ENCODE data around the gene LAMB4.

LAMB4 gene

DNA sequence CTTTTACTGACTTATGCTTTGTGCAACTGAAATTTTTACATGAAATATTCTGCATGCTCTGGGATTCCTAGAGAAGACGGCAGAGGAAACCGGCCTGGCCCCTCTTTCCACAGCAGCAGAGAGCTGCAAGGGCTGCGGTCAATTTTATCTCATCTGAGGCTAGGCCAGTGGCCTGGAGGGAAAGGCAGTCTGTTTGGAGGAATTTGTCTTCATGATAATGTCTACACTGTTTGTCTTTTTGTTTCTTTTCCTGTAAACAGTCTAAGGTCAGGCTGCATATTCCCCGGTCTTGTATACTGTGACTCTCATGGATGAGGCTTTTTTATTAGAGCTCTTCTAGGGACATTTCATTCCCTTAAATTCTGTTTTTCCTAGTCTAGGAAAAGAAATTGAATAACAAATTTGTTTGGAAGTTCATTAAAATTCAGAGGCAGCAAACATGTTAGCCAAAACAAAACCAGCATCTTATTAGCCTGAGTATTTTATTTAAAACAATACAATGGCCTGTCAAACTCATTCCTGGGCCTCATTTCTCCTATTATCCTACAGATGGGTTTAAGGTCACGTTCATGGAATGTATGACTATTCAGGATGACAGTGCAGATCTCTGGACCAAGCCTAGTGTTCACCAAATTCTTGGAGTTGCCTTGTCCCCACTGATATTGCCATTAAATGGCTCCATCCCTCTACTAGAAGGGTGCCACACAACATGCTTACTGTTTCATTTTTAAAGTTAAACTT is 26.4 kb downstream of the LAMB4 start:
- Mint-ChIP-seq H3K9me3 (no peaks in the 10 kb centered on the region), H3K4me3 (no peak overlapping the region), H3K27ac (no peak overlapping the region), H3K27me3 (ENCODE audit: low read depth) (peaks cover 8% of the 10 kb centered on the region), H3K36me3 (ENCODE audit: low read depth) (no peaks in the 10 kb centered on the region), H3K4me1 (ENCODE audit: low read depth) (no peaks in the 10 kb centered on the region)

DNA sequence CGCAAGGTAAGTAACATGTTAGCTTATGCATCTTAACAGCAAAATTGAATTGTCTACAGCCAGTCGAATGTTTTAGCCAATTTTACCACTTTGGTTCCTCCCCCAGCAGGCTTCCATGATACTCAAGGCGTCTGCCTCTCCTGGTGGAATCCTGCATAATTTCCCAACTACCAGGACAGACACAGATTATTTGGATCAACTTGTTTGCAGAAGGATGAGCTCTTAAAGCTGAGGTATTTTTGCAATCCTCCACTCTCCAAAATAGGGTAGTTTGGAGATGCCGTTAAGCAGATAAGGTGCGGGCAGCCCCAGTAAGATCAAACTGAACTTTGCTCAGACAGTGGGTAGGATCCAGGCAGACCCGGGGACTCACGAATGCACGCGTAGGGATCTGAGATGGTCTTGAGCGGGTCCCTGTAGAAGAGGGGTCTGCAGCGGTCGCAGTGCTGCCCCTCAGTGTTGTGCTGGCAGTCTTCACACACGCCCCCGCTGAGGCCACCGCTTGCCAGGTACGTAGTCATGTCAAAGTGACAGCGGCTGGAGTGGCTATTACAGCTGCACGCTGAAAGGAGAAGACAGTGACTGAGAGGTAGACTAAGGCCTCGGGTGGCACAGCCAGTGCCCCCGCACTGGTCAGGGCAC is 27.4 kb downstream of the LAMB4 start:
- H3K9me3 Mint-ChIP-seq, result no peaks in the 10 kb centered on the region
- H3K36me3 Mint-ChIP-seq (ENCODE audit: low read depth), result no peaks in the 10 kb centered on the region
- no peaks in the 10 kb centered on the region for H3K4me1 Mint-ChIP-seq (ENCODE audit: low read depth)
- no peak overlapping the region for H3K4me3 Mint-ChIP-seq
- H3K27me3 Mint-ChIP-seq (ENCODE audit: low read depth), result peaks cover 10% of the 10 kb centered on the region
- no peak overlapping the region for H3K27ac Mint-ChIP-seq

DNA sequence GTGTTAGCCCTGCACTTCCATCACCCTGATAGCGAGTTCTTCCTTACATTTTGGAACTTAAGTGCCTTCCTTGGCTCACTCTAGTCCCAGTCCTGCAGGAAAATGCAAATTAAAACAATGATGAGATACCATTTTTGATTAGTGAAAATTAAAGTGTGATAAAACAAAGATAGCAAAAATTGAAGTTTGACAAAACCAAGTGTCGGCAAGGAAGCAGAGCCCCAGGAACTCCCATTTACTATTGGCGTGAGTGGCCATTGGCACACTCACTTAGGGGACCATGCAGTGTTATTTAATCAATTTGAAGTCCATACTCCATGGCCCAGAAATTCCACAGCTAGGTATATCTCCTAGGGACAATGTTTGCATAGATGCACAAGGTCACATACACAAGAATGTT is 28.4 kb downstream of the LAMB4 start:
- Mint-ChIP-seq H3K9me3 (no peaks in the 10 kb centered on the region), H3K4me3 (no peak overlapping the region), H3K4me1 (ENCODE audit: low read depth) (no peaks in the 10 kb centered on the region), H3K36me3 (ENCODE audit: low read depth) (no peaks in the 10 kb centered on the region), H3K27ac (no peak overlapping the region), H3K27me3 (ENCODE audit: low read depth) (peaks cover 10% of the 10 kb centered on the region)

DNA sequence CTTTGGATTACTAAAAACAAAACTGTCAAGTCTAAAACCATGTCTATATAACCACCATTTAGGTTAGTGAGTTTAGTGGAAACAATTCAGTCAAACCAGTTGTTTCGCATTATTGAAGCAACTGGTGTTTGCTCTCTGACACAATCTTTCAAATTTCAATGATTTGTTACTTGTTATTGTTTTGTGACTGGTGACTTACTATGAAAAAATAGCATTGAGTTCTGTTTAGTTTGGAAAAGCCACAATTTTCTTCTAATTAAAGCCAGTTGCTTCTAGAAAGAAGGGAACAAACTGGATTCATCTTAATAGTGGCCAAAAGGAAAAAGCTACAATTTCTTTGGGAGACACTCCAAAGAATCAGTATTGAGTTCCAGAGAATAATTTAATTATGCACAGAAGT is 30.4 kb downstream of the LAMB4 start:
- H3K27me3 Mint-ChIP-seq (ENCODE audit: low read depth), result peaks cover 13% of the 10 kb centered on the region
- H3K4me3 Mint-ChIP-seq, result no peak overlapping the region
- H3K27ac Mint-ChIP-seq, result no peak overlapping the region
- no peaks in the 10 kb centered on the region for H3K36me3 Mint-ChIP-seq (ENCODE audit: low read depth)
- no peaks in the 10 kb centered on the region for H3K9me3 Mint-ChIP-seq
- H3K4me1 Mint-ChIP-seq (ENCODE audit: low read depth), result no peaks in the 10 kb centered on the region

DNA sequence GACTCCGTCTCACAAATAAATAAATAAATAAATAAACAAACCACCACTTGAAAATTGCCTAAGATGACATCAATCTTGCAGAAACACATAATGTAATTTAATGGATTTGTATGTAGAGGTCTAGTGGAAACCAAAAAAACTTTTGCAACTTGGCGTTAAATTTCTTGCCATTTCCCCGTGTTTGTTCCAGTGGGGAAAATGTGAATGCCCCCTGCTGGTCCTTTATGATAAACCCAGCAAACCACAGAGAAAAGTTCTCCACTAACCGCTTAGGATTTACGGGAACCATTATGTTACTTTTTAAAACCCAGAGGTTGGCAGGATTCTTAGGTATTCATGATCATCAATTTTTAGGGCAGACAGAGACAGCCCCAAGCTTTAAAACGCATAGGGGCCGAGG is 32.5 kb downstream of the LAMB4 start:
- Mint-ChIP-seq H3K9me3 (no peaks in the 10 kb centered on the region), H3K27me3 (ENCODE audit: low read depth) (peaks cover 14% of the 10 kb centered on the region), H3K4me1 (ENCODE audit: low read depth) (no peaks in the 10 kb centered on the region), H3K27ac (no peak overlapping the region), H3K4me3 (no peak overlapping the region), H3K36me3 (ENCODE audit: low read depth) (no peaks in the 10 kb centered on the region)

DNA sequence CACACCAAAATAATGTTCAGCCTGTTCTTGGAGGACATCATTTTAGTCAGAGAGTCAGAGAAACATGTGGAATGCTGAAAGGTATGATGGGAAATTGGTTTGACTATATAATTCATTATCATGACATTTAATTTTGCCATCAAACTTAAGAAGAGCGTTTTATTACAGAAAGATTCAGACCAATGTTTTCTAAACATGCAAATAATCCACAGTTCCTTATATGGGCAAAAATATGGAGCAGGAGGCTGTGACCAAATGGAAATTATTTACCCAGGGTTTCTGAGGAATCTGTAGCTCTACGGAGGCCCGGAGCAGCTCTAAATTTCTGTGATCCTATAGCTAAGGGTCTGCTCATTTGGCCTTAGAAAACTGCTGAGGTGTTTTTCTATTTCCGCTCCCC is 33.2 kb downstream of the LAMB4 start:
- Mint-ChIP-seq H3K9me3 (no peaks in the 10 kb centered on the region), H3K4me1 (ENCODE audit: low read depth) (no peaks in the 10 kb centered on the region)

DNA sequence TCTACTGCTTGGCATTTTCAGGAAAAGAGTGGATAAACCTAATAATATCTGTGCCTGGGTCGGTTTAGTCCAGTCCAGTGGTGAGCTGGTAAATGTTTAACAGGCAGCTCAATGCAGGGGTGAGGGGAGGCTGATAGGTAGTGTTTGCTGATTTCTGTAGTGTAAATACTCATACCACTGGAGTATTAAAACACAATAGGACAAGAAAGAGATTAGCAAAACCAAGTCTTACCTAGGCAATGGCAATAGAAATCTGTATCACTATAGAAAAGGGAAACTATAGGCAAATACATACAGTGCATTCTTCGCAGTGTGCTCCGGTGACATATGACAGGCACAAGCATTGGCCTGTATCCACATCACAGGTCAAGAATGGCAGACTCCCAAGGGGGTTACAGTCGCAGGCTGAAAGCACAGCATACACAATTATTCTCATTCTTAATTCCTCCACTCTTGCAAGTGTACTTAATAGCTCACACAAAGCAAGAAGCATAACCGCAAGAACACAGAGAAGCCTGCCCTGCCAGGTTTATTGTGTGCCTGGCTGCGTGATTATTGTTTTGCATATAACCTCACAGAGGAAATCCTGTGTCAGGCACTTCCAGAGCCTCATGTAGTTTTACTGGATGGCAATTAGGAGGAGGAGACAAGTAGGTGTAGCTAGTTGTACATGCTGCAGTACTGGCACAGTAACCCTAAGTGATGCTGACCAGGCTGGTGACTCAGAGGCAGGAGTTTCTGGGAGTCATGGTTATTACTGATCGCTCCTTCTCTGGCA is 35.0 kb downstream of the LAMB4 start:
- peaks cover 14% of the 10 kb centered on the region for H3K27me3 Mint-ChIP-seq (ENCODE audit: low read depth)
- no peaks in the 10 kb centered on the region for H3K36me3 Mint-ChIP-seq (ENCODE audit: low read depth)
- H3K4me1 Mint-ChIP-seq (ENCODE audit: low read depth), result no peaks in the 10 kb centered on the region
- no peak overlapping the region for H3K4me3 Mint-ChIP-seq
- H3K27ac Mint-ChIP-seq, result no peak overlapping the region
- no peaks in the 10 kb centered on the region for H3K9me3 Mint-ChIP-seq

More for the DNA sequence above, 33.2 kb downstream of the LAMB4 start:
- Mint-ChIP-seq H3K27ac (no peak overlapping the region), H3K27me3 (ENCODE audit: low read depth) (peaks cover 14% of the 10 kb centered on the region), H3K4me3 (no peak overlapping the region), H3K36me3 (ENCODE audit: low read depth) (no peaks in the 10 kb centered on the region)

DNA sequence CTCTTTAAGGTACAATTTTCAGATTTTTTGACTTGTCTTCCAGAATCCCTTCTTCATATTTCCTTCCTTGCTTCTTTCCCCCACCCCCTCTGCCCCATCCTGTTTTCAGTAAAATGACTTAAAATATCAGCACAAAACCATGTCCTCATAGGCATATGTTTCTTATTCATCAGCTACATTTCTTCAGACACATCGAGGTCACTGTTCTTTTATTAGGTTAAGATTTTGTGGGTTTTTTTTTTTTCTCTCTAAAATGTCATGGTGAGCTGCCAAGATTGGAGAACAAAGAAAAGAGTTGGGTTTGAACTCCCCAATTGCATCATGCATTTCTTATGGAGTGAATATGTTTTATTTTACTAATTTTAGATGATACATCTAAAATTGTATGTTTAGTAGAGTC is 35.8 kb downstream of the LAMB4 start:
- H3K27ac Mint-ChIP-seq, result no peak overlapping the region
- H3K36me3 Mint-ChIP-seq (ENCODE audit: low read depth), result no peaks in the 10 kb centered on the region
- H3K4me3 Mint-ChIP-seq, result no peak overlapping the region
- H3K4me1 Mint-ChIP-seq (ENCODE audit: low read depth), result no peaks in the 10 kb centered on the region
- no peaks in the 10 kb centered on the region for H3K9me3 Mint-ChIP-seq
- H3K27me3 Mint-ChIP-seq (ENCODE audit: low read depth), result peaks cover 12% of the 10 kb centered on the region

DNA sequence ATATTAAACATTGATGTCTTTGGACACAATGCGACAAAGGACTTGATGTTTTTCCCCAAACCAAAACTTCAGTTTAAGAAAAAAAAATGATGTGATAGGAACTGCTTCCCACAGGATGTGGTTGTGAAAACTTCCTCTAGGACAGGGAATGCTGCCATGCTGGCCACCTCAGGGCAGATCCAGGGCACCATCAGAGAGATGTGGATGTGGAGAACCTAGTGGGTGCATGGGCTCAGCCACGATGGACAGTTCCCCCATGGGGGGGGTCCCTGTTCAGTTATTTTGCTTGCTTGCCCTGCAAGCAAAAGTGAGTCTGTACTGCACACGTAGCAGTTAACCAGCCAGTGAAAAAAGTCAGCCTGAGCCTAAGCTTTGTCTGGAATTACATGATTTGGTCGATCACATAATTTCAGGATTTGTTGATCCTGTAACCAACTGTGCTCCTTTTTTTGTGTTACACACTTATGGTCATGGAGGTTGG is 36.3 kb downstream of the LAMB4 start:
- Mint-ChIP-seq H3K36me3 (ENCODE audit: low read depth) (no peaks in the 10 kb centered on the region), H3K4me1 (ENCODE audit: low read depth) (no peaks in the 10 kb centered on the region), H3K27ac (no peak overlapping the region), H3K27me3 (ENCODE audit: low read depth) (peaks cover 8% of the 10 kb centered on the region), H3K9me3 (no peaks in the 10 kb centered on the region), H3K4me3 (no peak overlapping the region)

DNA sequence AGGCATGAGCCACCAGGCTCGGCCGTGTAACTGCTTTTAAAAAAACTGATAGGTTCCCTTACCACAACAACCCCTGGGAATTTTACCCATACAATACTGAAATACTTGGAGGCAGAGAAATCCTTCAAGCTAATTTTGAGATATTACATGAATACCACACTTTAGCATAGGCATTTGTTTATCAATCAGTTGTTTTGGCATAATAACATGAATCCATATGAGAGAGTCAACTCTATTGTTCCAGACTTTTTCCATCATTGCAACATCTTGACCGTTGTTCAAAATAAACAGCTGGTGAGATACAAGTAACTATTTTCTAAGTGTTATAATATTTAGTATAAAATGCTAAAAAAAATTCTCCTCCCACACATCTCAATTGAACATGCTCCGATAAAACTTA is 36.8 kb downstream of the LAMB4 start:
- H3K9me3 Mint-ChIP-seq, result no peaks in the 10 kb centered on the region
- peaks cover 5% of the 10 kb centered on the region for H3K27me3 Mint-ChIP-seq (ENCODE audit: low read depth)
- H3K4me3 Mint-ChIP-seq, result no peak overlapping the region
- H3K4me1 Mint-ChIP-seq (ENCODE audit: low read depth), result no peaks in the 10 kb centered on the region
- no peak overlapping the region for H3K27ac Mint-ChIP-seq
- no peaks in the 10 kb centered on the region for H3K36me3 Mint-ChIP-seq (ENCODE audit: low read depth)

DNA sequence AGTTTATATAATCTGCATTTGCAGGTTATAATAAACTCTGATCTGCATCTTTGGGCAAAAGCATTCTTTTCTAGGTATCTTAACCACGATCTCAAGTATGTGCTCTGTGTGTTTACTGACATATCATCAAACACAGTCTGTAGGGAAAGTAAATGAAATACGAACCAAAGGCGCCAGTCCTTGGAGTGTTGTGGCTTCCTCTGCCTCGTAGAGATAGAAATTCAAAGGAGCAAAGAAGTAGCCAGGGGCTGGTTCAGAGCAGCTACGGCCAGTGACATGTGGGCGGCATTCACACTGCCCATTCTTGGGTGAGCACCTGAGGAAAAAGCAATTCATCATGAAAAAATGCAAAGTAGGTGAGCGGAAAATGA is 38.7 kb downstream of the LAMB4 start:
- peaks cover 5% of the 10 kb centered on the region for H3K27me3 Mint-ChIP-seq (ENCODE audit: low read depth)
- no peaks in the 10 kb centered on the region for H3K4me1 Mint-ChIP-seq (ENCODE audit: low read depth)
- H3K27ac Mint-ChIP-seq, result no peak overlapping the region
- H3K9me3 Mint-ChIP-seq, result no peaks in the 10 kb centered on the region
- no peaks in the 10 kb centered on the region for H3K36me3 Mint-ChIP-seq (ENCODE audit: low read depth)
- H3K4me3 Mint-ChIP-seq, result no peak overlapping the region

DNA sequence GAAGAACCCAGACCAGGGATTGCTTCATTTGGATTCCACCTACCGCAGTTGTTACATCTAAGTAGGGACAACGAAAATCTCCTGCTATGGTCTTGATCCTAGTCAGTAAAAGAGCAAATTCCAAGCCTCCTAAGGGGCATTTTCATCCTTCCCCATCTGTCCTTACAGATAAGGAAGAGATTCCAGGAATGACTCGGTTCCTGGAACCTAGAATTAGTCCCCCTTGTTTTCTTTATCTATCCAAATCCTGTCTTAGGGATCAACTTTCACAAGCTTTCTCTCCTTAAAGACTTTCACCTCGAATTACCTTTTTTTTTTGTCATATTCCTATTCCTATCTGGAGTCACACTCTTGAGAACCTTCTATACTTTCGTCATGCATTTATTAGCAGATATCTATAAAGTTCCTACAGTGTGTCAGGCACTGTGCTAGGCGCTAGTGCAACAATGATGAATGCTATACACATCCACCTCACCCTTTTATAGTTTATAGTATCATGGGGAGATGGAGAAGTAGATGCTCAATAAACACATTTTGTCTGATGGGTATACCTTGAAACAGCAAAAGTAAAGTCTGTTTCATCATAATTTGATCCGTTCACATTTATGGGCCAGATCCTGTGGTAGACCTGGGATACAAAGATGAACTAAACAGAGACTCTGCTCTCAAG is 39.2 kb downstream of the LAMB4 start:
- H3K9me3 Mint-ChIP-seq, result no peaks in the 10 kb centered on the region
- H3K4me1 Mint-ChIP-seq (ENCODE audit: low read depth), result no peaks in the 10 kb centered on the region
- H3K4me3 Mint-ChIP-seq, result no peak overlapping the region
- no peaks in the 10 kb centered on the region for H3K36me3 Mint-ChIP-seq (ENCODE audit: low read depth)
- H3K27ac Mint-ChIP-seq, result no peak overlapping the region
- H3K27me3 Mint-ChIP-seq (ENCODE audit: low read depth), result peaks cover 5% of the 10 kb centered on the region

DNA sequence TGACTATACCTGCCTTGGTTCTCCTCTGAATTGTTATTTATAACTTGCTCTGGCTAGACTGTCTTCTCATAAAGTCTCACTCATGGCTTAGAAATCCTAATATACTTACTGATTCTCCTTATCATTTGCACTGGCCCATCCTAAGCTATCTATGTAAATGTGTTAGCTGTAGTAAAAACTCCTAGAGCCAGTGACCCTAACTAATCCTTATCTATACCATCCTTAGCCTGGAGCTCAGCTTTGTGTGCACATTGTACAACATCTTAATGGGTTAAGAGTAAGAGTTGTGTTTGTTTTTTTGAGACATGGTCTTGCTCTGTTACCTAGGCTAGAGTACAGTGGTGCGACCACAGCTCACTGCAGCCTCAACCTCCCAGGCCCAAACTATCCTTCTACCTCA is 40.8 kb downstream of the LAMB4 start:
- Mint-ChIP-seq H3K9me3 (no peaks in the 10 kb centered on the region), H3K4me1 (ENCODE audit: low read depth) (no peaks in the 10 kb centered on the region), H3K27ac (no peak overlapping the region), H3K36me3 (ENCODE audit: low read depth) (no peaks in the 10 kb centered on the region), H3K27me3 (ENCODE audit: low read depth) (no peaks in the 10 kb centered on the region), H3K4me3 (no peak overlapping the region)

DNA sequence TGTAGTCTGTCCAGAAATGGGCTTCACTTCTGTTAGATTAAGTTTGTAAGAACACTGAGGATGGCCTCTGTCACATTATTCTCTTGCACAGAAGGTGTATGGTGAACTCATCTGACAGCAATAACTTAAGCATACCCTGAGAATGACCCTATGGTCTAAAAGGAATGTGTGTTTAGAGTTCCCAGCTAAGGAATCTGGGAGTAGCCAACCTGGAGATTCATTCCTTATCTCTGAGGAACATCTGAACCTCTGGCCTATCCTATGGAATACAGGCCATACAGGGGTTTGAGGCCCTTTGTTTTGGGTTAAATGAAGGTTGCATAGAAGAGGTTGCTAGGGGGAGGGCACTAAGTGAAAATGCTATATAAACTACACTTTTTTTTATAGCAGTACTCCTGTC is 41.4 kb downstream of the LAMB4 start:
- Mint-ChIP-seq H3K4me3 (no peak overlapping the region), H3K36me3 (ENCODE audit: low read depth) (no peaks in the 10 kb centered on the region), H3K4me1 (ENCODE audit: low read depth) (no peaks in the 10 kb centered on the region), H3K27me3 (ENCODE audit: low read depth) (no peaks in the 10 kb centered on the region), H3K27ac (no peak overlapping the region), H3K9me3 (no peaks in the 10 kb centered on the region)
